PC-9 (cell line): ENCODE data around the gene TTC31.

Experiments used
- EZH2 ChIP-seq: fragments of 200-600 bp; sonication (generic); IDR thresholded peaks from 2 replicates; pipeline ENCODE4 v1.8.0; 2017; ENCODE audit warnings: antibody characterized with exemption, low read depth
- TF ChIP-seq, protein P1 (sequence below): fragments of 200-600 bp; sonication (generic); conservative IDR thresholded peaks from 2 replicates; pipeline ENCODE4 v1.6.1; 2017; ENCODE audit warnings: mixed run types, antibody characterized with exemption, mild to moderate bottlenecking, moderate library complexity

- TF ChIP-seq, protein P1, sequence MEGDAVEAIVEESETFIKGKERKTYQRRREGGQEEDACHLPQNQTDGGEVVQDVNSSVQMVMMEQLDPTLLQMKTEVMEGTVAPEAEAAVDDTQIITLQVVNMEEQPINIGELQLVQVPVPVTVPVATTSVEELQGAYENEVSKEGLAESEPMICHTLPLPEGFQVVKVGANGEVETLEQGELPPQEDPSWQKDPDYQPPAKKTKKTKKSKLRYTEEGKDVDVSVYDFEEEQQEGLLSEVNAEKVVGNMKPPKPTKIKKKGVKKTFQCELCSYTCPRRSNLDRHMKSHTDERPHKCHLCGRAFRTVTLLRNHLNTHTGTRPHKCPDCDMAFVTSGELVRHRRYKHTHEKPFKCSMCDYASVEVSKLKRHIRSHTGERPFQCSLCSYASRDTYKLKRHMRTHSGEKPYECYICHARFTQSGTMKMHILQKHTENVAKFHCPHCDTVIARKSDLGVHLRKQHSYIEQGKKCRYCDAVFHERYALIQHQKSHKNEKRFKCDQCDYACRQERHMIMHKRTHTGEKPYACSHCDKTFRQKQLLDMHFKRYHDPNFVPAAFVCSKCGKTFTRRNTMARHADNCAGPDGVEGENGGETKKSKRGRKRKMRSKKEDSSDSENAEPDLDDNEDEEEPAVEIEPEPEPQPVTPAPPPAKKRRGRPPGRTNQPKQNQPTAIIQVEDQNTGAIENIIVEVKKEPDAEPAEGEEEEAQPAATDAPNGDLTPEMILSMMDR = no peak
- no peak for TF ChIP-seq EZH2
These were observed 15.8 kb downstream of the TTC31 start for GRCh38 chr2:74498500-74499266.
